SKM-1 treated with dmso at 0.1 percent for 144 hours (cell line): ENCODE results near the gene PKD2.

ENCODE experiments used
- DNase-seq: peaks from one replicate; lab custom pipeline; 2025; ENCODE audit not compliant: unreplicated experiment; lab: John Stamatoyannopoulos, UW

PKD2 gene

GRCh38 chr4:88007304-88008121 is at the start of gene PKD2:
TSS of gene PKD2 (plus strand) at chr4:88007635. CDS start at chr4:88007734, 99 bp downstream.
- DNase-seq: peak; percentile 60

GRCh38 chr4:87961993-87962392 is 45.4 kb upstream of the PKD2 start:
- no peak for DNase-seq

GRCh38 chr4:87962398-87963146 is 44.9 kb upstream of the PKD2 start:
- DNase-seq: no peak

DNA sequence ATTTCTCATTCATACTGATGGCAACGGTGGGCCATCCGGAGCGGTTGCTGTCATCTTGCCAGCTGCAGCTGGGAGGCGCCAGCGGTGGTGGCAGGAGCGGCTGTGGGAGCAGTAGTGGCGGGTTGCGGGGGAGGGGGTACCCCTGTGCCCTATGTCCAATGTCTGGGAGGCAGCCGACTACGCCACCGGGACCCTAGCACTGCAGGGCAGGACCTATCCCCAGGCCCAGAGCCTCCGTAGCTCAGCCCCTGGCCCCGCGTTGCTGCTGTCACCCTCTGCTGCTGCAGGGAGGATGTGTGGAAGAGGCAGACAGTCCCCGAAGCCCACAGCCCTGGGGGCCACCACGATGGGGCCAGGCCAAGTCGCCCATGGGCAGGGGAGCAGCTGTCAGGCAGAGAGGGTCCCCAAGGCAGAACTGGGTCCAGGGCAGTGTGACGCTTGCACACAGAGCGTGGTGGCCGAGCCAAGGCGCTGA is 41.9 kb upstream of the PKD2 start:
- no peak for DNase-seq

DNA sequence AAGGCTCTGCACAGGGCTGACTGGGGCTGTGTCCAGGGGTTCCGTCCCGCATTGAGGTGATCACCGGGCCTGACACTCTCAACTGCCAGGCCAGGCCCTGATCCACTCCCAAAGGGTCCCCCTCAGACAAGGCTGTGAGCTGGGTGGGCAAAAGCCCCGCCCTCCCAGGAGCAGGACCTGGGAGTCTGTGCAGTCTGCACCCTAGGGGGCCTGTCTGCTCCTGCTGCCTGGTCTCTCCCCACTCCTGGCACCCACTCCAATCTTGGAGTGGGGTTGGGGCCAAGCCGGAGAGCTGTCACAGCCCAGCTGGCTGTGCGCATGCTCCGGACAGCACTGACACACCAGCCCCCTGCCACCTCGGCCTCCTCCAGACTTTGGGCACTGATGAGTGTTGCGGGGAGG is 41.3 kb upstream of the PKD2 start:
- no peak for DNase-seq

GRCh38 chr4:87967193-87967592 is 40.2 kb upstream of the PKD2 start:
- DNase-seq: no peak

- DNase-seq: no peak
Measured at GRCh38 chr4:87970121-87970520, 37.3 kb upstream of the PKD2 start.

- no peak for DNase-seq
Measured at GRCh38 chr4:87971866-87972265, 35.6 kb upstream of the PKD2 start.

- DNase-seq: peak; percentile 49
Measured at GRCh38 chr4:87973283-87974169, 33.9 kb upstream of the PKD2 start.

DNA sequence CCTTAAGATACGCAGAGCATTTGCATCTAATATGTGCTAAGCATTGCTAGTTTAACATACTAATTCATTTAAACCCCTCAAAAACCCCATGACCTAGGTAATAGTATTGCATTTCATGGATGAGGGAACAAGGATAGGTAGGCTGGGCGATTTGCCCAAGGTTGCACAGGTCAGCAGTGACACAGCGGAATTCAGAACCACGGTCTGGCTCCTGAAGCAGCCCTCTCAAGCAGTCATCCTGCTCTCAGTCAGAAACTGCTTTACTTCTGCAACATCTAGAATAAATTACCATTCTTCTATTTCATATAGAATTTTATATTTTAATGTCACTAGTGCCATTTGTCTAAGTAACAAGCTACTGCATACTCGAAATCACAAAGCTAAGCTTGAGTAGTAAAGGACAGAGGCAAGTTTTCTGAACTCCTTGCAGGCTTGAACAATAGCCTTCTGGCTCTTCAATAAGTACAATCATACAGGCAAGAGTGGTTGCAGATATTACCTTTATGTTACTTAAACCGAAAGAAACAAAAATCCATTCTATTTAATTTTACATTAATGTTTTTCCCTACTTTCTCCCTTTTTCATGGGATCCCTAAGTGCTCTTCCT is 32.5 kb upstream of the PKD2 start:
- DNase-seq: peak; percentile 12

DNA sequence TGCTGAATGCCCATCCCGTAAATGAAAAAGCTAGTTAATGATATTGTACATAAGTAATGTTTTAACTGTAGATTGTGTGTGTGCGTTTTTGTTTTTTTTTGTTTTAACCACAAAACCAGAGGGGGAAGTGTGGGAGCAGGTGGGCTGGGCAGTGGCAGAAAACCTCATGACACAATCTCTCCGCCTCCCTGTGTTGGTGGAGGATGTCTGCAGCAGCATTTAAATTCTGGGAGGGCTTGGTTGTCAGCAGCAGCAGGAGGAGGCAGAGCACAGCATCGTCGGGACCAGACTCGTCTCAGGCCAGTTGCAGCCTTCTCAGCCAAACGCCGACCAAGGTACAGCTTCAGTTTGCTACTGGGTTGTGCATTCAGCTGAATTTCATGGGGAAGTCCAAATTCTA is 32.0 kb upstream of the PKD2 start, which contains the start of gene SPP1:
SPP1 (plus strand) TSS at position 249 of the 400 bp plus-strand sequence. CDS start 1,182 bp downstream, outside the sequence.
- DNase-seq: peak; percentile 84

DNA sequence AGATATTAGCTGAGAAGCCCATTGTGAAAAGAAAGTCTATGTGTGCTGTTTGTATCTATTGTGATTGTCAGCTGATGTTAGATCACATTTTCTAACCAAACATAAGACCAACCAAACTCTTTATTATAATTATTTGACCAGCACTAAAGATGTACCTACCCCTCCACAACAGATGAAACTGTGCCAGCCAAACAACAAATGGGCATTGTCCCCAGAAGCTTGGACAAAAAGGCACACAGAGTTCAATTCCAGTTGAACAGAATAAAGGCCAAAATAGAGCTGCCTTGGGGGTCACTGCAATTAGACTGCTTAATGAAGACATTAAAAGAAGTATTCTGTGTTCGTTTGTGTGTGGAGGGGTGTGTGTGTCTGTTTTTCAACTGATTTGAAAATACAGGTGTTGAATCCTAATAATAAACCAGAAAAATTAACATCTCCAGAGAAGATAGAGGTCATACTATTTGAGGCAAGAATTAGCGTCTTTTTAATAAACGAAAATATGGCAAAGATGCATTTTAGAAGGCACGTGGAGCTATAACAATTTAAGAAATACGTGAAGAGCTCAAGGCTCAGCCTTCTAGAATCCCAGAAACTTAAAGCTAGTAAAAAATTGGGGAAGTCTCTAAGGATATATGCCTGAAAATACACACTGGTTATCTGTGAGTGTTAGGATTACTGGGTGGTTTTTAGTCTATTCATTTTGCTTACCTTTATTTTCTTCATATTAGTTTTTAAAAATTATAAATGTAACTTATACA is 29.7 kb upstream of the PKD2 start:
- no peak for DNase-seq

DNA sequence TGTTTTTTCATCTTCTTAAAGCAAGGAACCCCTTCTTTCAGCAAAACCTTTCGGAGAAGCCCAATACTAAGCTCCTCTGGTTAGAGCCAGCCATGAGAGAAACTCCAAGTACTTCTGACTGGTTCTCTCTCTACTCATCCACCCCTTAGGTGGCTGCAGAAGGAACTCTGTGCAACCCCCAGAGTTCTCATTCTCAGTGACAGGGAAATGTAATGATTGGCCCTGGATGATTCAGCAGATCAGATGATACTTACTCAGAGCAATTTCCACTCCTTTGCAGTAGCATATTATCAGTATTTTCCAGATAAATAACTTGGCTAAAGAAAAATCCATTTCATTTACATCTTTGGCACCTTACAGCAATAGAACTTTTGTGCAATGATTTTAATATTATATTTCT is 28.8 kb upstream of the PKD2 start:
- no peak for DNase-seq

DNA sequence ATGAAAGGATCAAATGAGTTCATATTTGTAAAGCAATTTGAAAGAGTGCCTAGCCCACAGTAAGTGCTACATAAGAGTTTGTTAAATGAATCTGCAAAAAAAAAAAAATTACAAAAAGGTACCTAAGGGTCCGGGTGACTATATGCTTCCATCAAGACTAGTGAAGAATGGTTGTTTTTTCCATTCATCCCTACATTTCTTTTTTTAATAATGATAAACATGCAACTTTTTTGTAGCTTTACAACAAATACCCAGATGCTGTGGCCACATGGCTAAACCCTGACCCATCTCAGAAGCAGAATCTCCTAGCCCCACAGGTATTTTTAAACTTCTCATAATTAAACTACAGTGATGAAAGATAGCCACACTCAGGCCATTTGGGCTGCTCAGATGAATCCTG is 27.6 kb upstream of the PKD2 start:
- no peak for DNase-seq

DNA sequence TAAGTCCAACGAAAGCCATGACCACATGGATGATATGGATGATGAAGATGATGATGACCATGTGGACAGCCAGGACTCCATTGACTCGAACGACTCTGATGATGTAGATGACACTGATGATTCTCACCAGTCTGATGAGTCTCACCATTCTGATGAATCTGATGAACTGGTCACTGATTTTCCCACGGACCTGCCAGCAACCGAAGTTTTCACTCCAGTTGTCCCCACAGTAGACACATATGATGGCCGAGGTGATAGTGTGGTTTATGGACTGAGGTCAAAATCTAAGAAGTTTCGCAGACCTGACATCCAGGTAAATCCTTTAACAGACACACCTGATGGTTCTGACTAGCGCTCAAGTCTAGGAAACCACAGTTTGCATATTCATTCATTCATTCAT is 25.9 kb upstream of the PKD2 start:
- no peak for DNase-seq

GRCh38 chr4:87982036-87982435 is 25.4 kb upstream of the PKD2 start:
- no peak for DNase-seq

DNA sequence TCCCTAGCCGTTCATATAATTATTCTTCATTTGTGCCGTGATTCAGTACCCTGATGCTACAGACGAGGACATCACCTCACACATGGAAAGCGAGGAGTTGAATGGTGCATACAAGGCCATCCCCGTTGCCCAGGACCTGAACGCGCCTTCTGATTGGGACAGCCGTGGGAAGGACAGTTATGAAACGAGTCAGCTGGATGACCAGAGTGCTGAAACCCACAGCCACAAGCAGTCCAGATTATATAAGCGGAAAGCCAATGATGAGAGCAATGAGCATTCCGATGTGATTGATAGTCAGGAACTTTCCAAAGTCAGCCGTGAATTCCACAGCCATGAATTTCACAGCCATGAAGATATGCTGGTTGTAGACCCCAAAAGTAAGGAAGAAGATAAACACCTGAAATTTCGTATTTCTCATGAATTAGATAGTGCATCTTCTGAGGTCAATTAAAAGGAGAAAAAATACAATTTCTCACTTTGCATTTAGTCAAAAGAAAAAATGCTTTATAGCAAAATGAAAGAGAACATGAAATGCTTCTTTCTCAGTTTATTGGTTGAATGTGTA is 24.9 kb upstream of the PKD2 start:
- no peak for DNase-seq

DNA sequence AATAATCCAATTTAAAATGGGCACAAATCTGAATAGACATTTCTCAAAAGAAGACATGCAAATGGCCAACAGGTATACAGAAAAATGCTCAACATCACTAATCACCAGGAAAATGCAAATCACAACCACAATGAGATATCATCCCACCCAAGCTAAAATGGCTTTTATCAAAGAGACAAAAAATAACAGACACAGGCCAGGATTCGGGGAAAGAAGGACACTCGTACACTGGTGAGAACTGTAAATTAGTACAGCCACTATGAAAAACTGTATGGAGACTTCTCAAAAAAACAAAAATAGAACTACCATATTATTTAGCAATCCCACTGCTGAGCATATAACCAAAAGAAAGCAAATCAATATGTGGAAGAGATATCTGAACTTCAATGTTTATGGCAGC is 23.4 kb upstream of the PKD2 start:
- no peak for DNase-seq

DNA sequence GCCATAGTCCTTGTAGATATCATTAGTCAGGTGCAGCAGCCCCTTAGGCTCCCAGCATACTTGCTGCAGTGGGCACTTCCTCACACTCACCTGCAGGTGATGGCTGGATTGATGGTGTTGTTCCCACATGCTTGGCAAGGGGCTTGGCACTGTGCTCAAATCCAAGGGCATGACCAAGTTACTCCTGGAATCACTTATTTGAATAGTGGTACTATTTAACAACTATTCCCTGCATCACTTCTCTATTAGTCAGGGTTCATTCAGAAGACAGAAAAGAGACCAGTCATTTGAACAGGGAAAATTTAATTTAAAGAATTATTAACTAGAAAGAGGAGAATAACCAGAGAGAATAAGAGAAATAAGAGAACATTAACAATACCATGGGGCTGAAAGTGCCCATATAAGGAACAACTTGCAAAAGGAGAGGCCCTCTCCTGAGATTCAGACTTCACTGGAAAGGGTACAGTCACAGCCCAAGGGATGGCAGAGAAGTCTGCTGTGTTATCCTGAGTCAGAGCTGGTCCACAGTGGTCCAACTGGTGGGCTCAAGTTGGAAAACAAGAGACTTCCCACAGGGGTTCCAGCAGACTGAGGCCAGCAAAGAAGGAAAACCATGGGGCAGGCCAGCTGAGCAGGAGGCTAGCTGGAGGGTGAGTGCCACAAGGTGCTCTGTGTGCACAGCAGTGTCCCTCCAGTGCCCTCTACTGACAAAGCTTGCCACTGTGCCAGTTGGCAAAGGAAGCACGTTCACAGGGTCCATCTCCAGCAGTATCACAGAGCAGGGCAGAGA is 22.1 kb upstream of the PKD2 start:
- peak; percentile 50 for DNase-seq
